ENCODE measurements around the gene UNC93B1. TPM values are rescaled to one million over a fixed set of nuclear protein-coding genes. Genes with fewer than 3 reads are reported as not detected.
A peak's percentile ranks its signal among the peaks of the same experiment; 100 is the strongest.

The UNC93B1 gene
- total and polyA plus RNA-seq, 2 of the 13 experiments (the other 11 are each of a cell fraction or from before 2014, with no cell fraction given), result 8.8 to 18.9 TPM

GRCh38 chr11:68038718-68039525 is 35.0 kb upstream of the UNC93B1 start, which contains the start of gene TCIRG1 (continued):
- TF ChIP-seq, protein P1, sequence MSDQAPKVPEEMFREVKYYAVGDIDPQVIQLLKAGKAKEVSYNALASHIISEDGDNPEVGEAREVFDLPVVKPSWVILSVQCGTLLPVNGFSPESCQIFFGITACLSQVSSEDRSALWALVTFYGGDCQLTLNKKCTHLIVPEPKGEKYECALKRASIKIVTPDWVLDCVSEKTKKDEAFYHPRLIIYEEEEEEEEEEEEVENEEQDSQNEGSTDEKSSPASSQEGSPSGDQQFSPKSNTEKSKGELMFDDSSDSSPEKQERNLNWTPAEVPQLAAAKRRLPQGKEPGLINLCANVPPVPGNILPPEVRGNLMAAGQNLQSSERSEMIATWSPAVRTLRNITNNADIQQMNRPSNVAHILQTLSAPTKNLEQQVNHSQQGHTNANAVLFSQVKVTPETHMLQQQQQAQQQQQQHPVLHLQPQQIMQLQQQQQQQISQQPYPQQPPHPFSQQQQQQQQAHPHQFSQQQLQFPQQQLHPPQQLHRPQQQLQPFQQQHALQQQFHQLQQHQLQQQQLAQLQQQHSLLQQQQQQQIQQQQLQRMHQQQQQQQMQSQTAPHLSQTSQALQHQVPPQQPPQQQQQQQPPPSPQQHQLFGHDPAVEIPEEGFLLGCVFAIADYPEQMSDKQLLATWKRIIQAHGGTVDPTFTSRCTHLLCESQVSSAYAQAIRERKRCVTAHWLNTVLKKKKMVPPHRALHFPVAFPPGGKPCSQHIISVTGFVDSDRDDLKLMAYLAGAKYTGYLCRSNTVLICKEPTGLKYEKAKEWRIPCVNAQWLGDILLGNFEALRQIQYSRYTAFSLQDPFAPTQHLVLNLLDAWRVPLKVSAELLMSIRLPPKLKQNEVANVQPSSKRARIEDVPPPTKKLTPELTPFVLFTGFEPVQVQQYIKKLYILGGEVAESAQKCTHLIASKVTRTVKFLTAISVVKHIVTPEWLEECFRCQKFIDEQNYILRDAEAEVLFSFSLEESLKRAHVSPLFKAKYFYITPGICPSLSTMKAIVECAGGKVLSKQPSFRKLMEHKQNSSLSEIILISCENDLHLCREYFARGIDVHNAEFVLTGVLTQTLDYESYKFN (CRISPR knock-in tag; conservative IDR thresholded peaks at IDR 0.05), result no peak
- TF ChIP-seq REXO4 (CRISPR knock-in tag; IDR thresholded peaks at IDR 0.05; ENCODE audit: borderline replicate concordance) (no peak), ZSCAN22 (CRISPR knock-in tag; IDR thresholded peaks at IDR 0.05) (no peak), ZNF562 (CRISPR knock-in tag; IDR thresholded peaks at IDR 0.05; ENCODE audit: borderline replicate concordance) (no peak), ARID2 (CRISPR knock-in tag; IDR thresholded peaks at IDR 0.05; ENCODE audit: borderline replicate concordance) (peak; percentile 50; the same call in 1 of the 2 replicates), ZNF660 (CRISPR knock-in tag; IDR thresholded peaks at IDR 0.05; ENCODE audit: borderline replicate concordance, low read depth) (no peak), PHF5A (CRISPR knock-in tag; IDR thresholded peaks at IDR 0.05; ENCODE audit: low read depth, unreplicated experiment) (no peak), ZNF576 (CRISPR knock-in tag; IDR thresholded peaks at IDR 0.05) (no peak), PHF20 (CRISPR knock-in tag; IDR thresholded peaks at IDR 0.05) (peak; percentile 20; the same call in 1 of the 2 replicates), ZNF550 (CRISPR knock-in tag; IDR thresholded peaks at IDR 0.05; ENCODE audit: borderline replicate concordance) (no peak), TAF15 (IDR thresholded peaks at IDR 0.05; ENCODE audit: low read depth, low read length, poor library complexity, severe bottlenecking) (peak; percentile 72), FOXP1 (IDR thresholded peaks at IDR 0.05) (no peak), FOXP1 (CRISPR knock-in tag; IDR thresholded peaks at IDR 0.05) (no peak), TRAFD1 (CRISPR knock-in tag; IDR thresholded peaks at IDR 0.05; ENCODE audit: borderline replicate concordance) (no peak)
- TF ChIP-seq, protein P2, sequence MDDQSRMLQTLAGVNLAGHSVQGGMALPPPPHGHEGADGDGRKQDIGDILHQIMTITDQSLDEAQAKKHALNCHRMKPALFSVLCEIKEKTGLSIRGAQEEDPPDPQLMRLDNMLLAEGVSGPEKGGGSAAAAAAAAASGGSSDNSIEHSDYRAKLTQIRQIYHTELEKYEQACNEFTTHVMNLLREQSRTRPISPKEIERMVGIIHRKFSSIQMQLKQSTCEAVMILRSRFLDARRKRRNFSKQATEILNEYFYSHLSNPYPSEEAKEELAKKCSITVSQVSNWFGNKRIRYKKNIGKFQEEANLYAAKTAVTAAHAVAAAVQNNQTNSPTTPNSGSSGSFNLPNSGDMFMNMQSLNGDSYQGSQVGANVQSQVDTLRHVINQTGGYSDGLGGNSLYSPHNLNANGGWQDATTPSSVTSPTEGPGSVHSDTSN (CRISPR knock-in tag; IDR thresholded peaks at IDR 0.05; ENCODE audit: borderline replicate concordance), result no peak
- TF ChIP-seq, protein P3, sequence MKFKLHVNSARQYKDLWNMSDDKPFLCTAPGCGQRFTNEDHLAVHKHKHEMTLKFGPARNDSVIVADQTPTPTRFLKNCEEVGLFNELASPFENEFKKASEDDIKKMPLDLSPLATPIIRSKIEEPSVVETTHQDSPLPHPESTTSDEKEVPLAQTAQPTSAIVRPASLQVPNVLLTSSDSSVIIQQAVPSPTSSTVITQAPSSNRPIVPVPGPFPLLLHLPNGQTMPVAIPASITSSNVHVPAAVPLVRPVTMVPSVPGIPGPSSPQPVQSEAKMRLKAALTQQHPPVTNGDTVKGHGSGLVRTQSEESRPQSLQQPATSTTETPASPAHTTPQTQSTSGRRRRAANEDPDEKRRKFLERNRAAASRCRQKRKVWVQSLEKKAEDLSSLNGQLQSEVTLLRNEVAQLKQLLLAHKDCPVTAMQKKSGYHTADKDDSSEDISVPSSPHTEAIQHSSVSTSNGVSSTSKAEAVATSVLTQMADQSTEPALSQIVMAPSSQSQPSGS (CRISPR knock-in tag; IDR thresholded peaks at IDR 0.05), result no peak
